Measurements from ENCODE around the gene DIP2C. TPM values are rescaled to one million over a fixed set of nuclear protein-coding genes. Genes with fewer than 3 reads are reported as not detected.
A peak's percentile ranks its signal among the peaks of the same experiment; 100 is the strongest.

DIP2C gene
- total RNA-seq, 1 donor from 2014 or later, result 10.1 TPM

GRCh38 chr10:327889-328852 is 361.3 kb downstream of the DIP2C start:
- Histone ChIP-seq H3K9me3 (ENCODE audit: low read depth) (no peaks in the 10 kb centered on the region), H3K4me1 (peaks cover 5% of the 10 kb centered on the region), H3K79me2 (ENCODE audit: low read depth) (no peaks in the 10 kb centered on the region), H4K20me1 (ENCODE audit: low read depth) (no peaks in the 10 kb centered on the region), H2AFZ (replicated peaks) (no peak overlapping the region), H3K36me3 (no peaks in the 10 kb centered on the region), H3K4me2 (no peak overlapping the region), H3K27ac (no peak overlapping the region), H3F3A (ENCODE audit: low read depth) (peaks cover 6% of the 10 kb centered on the region), H3K9ac (no peak overlapping the region), H3K4me3 (no peak overlapping the region), H3K27me3 (no peaks in the 10 kb centered on the region)
- H3K4me1 Mint-ChIP-seq, result peaks cover 6% of the 10 kb centered on the region
- TF ChIP-seq EZH2phosphoT487 (IDR thresholded peaks at IDR 0.05) (no peak), EZH2 (IDR thresholded peaks at IDR 0.05) (no peak)
- TF ChIP-seq, protein P1, sequence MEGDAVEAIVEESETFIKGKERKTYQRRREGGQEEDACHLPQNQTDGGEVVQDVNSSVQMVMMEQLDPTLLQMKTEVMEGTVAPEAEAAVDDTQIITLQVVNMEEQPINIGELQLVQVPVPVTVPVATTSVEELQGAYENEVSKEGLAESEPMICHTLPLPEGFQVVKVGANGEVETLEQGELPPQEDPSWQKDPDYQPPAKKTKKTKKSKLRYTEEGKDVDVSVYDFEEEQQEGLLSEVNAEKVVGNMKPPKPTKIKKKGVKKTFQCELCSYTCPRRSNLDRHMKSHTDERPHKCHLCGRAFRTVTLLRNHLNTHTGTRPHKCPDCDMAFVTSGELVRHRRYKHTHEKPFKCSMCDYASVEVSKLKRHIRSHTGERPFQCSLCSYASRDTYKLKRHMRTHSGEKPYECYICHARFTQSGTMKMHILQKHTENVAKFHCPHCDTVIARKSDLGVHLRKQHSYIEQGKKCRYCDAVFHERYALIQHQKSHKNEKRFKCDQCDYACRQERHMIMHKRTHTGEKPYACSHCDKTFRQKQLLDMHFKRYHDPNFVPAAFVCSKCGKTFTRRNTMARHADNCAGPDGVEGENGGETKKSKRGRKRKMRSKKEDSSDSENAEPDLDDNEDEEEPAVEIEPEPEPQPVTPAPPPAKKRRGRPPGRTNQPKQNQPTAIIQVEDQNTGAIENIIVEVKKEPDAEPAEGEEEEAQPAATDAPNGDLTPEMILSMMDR (IDR thresholded peaks at IDR 0.05), result no peak
- no peaks in the 10 kb centered on the region for H3K27me3 Mint-ChIP-seq (ENCODE audit: insufficient read depth, low read depth)
- no peak overlapping the region for H3K27ac Mint-ChIP-seq
- no peaks in the 10 kb centered on the region for H3K9me3 Mint-ChIP-seq
- peaks cover 24% of the 10 kb centered on the region for H3K36me3 Mint-ChIP-seq
- DNase-seq (ENCODE audit: low spot score), result no peak
- H3K4me3 Mint-ChIP-seq, result no peak overlapping the region

- Mint-ChIP-seq H3K27ac (no peak overlapping the region), H3K4me1 (peaks cover 6% of the 10 kb centered on the region), H3K9me3 (no peaks in the 10 kb centered on the region), H3K36me3 (peaks cover 22% of the 10 kb centered on the region), H3K27me3 (ENCODE audit: insufficient read depth, low read depth) (no peaks in the 10 kb centered on the region), H3K4me3 (no peak overlapping the region)
- Histone ChIP-seq H3K27ac (no peak overlapping the region), H3K79me2 (ENCODE audit: low read depth) (no peaks in the 10 kb centered on the region), H3K27me3 (no peaks in the 10 kb centered on the region), H3K4me1 (peaks cover 5% of the 10 kb centered on the region), H3K4me2 (no peak overlapping the region), H4K20me1 (ENCODE audit: low read depth) (no peaks in the 10 kb centered on the region), H3K9me3 (ENCODE audit: low read depth) (no peaks in the 10 kb centered on the region), H2AFZ (replicated peaks) (no peak overlapping the region), H3F3A (ENCODE audit: low read depth) (peaks cover 6% of the 10 kb centered on the region), H3K4me3 (no peak overlapping the region), H3K9ac (no peak overlapping the region), H3K36me3 (no peaks in the 10 kb centered on the region)
- DNase-seq (ENCODE audit: low spot score), result no peak
- TF ChIP-seq, protein P1 (IDR thresholded peaks at IDR 0.05), result no peak
- TF ChIP-seq EZH2phosphoT487 (IDR thresholded peaks at IDR 0.05), result no peak
- no peak for TF ChIP-seq EZH2 (IDR thresholded peaks at IDR 0.05)
Measured at GRCh38 chr10:326894-327635, 362.4 kb downstream of the DIP2C start.

DNA sequence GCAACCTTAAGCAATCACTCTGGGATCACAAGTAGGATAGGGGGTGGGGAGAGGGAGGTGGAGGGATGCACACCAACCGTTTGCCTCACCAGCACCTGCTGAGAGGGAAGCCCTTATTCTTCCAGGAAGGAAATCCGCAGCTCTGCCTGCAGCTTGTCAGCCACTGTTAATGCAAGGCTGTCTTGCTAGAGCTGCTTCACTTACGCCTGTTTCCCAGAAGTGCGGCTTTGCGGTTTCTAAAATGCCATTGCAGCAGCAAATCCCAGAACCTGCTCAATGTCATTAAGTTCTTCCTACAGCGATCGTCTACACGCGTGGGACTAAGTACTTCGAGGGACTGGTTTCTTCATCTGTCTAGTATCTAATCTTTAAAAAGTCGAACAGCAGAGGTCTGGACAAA is 363.1 kb downstream of the DIP2C start:
- peak; percentile 16 for DNase-seq (ENCODE audit: low spot score)
- Mint-ChIP-seq H3K4me1 (peaks cover 6% of the 10 kb centered on the region), H3K4me3 (no peak overlapping the region), H3K27ac (no peak overlapping the region), H3K36me3 (peaks cover 22% of the 10 kb centered on the region), H3K27me3 (ENCODE audit: insufficient read depth, low read depth) (no peaks in the 10 kb centered on the region), H3K9me3 (no peaks in the 10 kb centered on the region)
- Histone ChIP-seq H3K4me1 (peaks cover 5% of the 10 kb centered on the region), H3K9ac (peak overlapping the region; percentile 20), H3K4me2 (no peak overlapping the region), H2AFZ (replicated peaks) (no peak overlapping the region), H3K27ac (no peak overlapping the region), H4K20me1 (ENCODE audit: low read depth) (no peaks in the 10 kb centered on the region), H3K79me2 (ENCODE audit: low read depth) (no peaks in the 10 kb centered on the region), H3K27me3 (no peaks in the 10 kb centered on the region), H3K36me3 (no peaks in the 10 kb centered on the region), H3K9me3 (ENCODE audit: low read depth) (no peaks in the 10 kb centered on the region), H3K4me3 (no peak overlapping the region), H3F3A (ENCODE audit: low read depth) (peaks cover 6% of the 10 kb centered on the region)
- TF ChIP-seq EZH2phosphoT487 (IDR thresholded peaks at IDR 0.05) (no peak), EZH2 (IDR thresholded peaks at IDR 0.05) (no peak)
- TF ChIP-seq, protein P1 (IDR thresholded peaks at IDR 0.05), result no peak

All from neural progenitor cell (in vitro differentiated cells).